HG03159 (cell line): ENCODE data around the gene AMIGO3.
"Not testable (repeated sequence)": the region's sequence is repeated elsewhere in the genome, so short reads cannot be mapped to it uniquely, and the experiment has no call there.

Experiments used
- ATAC-seq: cut with Tn5 transposase; IDR thresholded peaks from one replicate; pipeline ENCODE4 v1.9.1; 2021; ENCODE audit warnings: mild to moderate bottlenecking, moderate library complexity; ENCODE audit not compliant: unreplicated experiment

Gene AMIGO3

DNA sequence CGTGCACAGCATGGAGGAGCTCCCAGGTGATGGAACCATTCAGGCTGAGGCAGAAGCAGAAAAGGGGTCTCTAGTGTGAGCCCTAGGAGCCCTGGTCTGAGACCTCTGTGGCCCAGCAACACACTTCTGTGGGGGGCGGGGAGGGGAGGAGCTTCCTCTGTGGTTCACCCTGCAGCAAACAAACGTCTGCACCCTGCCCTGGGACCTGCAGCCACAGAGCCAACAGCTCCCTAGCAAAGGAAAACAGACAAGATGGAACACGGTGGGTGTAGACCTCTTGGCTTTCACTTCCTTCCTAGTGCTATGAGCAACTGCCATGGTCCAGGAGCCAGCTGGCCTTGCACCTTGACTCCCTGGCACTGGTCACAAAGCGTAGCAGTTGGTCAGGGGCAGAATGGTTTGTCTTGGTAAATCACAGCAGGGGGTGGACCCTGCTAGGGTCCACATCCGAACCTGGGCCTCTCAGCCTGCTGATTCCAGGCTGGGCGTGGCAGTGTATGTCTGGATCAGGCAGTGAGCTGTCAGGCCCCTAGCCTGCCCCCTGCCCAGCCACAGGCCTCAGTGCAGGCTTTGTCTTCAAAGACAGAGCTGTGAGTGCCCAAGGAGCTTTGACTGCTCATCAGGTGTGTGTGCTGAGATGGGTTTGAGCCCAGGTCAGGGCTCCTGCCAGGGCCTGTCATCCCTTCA is 6.7 kb downstream of the AMIGO3 start:
- no peak for ATAC-seq

DNA sequence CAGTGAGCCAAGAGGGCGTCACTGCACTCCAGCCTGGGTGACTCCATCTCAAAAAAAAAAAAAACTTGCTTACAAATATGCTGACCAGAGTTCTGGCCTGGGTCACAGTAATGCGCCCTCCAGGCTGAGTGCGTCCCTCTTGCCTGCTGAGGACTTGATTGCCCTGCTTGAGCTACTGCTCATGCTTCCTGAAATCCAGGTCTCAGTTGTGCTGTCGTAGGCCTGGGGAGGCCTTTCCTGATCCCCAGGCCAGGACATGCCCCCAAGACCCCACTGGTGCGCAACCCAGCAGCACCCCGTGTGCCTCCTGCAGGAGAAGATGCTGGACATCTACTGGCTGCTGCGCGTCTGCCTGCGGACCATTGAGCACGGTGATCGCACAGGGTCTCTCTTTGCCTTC is 7.3 kb downstream of the AMIGO3 start:
- ATAC-seq, result no peak

DNA sequence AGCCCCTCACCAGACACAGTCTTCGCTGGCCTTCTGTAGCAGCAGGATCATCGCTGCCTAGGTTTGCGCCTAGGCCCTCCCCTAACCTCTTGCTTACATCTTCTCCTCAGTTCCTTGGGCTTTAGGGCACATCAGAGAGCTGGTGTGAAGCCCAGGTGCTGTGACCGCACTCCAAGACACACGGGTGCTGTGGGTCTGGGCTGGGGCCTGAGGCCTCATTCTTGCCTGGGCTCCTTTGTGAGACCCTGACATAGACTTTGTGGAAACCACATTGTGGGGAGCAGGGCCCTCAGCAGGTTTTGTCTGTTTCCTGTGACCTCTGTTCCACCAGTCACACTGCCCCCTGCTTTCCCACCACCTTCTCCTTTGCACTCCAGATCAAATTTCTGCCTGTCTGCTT is 8.0 kb downstream of the AMIGO3 start:
- ATAC-seq, result no peak

DNA sequence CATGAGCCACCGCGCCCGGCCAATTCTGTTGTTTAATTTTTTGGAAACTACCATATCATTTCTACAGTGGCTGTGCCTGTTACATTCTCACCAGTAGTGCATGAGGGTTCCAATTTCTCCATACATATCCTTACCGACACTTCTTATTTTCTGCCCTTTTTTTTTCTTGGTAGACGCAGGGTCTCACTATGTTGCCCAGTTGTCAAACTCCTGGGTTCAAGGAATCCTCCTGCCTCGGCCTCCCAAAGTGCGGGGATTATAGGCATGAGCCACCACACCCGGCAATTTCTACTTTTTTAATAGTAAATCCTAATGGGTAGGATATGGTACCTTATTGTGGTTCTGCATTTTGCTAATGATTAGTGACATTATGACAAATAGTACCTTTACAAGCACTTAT is 9.6 kb downstream of the AMIGO3 start:
- no peak for ATAC-seq

DNA sequence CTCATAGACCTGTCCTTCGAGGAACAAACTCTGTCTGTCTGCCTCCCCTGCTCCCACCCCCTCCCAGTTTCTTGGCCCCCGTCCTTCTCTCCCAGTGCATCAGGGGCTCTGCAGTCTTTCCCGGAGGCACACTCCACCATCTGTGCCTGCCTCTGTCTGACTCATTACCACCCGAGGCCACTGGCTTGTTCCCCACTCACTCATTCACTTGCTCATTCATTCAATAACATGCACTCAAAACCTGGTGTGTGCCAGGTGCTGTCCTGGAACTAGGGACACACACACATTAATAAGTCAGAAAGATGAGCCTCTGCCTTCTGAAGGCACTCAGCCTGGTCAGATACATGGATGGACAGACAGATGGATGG is 12.4 kb downstream of the AMIGO3 start:
- ATAC-seq, result no peak

DNA sequence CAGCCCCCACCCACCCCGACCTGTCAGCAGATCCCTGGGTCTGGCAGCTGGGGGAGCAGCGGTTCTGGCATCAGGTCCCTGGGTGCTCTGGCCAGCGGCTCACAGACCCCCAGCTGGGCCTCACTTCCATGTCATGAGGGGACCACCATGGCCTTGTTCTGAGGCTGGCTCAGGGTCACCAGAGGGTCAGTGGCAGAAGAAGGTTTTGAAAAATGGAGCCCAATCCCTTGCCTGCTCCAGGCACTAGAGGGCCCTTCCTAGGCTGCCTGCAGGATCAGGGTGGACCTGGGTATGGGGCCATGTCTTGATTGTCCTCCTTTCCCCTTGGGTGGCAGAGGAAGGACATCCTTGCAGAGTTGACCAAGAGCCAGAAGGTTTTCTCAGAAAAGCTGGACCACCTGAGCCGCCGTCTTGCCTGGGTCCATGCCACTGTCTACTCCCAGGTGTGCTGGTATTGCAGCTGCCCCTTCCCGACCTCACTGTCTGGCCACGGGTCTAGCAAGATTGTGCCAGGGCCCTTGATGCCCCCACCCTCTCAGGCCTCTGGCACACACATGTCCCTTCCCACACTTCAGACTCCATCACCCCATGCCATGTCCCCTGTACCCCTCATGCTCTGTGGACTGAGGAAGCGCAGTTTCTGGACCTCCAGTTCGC is 12.9 kb downstream of the AMIGO3 start:
- no peak for ATAC-seq

DNA sequence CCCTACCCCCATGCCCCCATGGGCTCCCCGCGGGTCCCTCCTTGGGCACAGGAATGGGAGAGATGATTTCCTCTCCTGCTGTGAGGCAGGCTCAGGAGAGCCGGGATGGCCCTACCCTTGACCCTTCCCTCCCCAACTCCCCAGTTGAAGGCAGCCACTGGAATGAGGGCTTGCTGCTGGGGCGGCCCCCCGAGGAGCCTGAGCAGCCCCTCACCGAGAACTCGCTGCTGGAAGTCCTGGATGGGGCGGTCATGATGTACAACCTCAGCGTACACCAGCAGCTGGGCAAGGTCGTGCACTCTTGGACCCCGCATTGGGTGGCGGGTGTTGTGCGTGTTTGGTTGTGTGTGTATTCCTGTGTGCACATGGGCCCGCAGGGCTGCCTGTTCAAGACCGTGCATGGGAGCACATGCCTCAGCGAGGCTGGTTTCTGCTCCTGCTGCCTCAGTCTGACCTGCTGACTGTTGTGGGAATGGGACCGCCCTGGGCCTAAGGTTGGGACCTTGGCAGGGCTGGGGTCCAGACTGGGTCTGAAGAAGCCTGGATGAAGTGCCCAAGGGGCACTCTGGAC is 14.0 kb downstream of the AMIGO3 start:
- no peak for ATAC-seq

DNA sequence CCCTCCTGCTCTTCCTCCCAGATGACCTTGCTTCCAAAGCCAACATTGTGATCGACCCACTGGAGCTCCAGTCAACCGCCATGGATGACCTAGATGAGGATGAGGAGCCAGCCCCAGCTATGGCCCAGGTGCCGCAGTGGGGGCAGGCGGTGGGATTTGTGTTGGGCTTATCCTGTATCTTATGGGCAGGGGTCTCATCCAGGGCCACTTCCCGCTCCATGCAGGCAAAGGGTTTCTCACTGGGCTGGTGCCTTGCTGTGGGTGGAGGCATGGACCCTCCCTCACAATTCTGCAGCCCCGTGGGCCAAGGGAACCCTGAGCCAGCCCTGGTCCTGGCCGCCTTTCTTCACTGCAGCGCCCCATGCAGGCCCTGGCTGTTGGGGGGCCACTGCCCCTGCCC is 14.9 kb downstream of the AMIGO3 start:
- no peak for ATAC-seq

DNA sequence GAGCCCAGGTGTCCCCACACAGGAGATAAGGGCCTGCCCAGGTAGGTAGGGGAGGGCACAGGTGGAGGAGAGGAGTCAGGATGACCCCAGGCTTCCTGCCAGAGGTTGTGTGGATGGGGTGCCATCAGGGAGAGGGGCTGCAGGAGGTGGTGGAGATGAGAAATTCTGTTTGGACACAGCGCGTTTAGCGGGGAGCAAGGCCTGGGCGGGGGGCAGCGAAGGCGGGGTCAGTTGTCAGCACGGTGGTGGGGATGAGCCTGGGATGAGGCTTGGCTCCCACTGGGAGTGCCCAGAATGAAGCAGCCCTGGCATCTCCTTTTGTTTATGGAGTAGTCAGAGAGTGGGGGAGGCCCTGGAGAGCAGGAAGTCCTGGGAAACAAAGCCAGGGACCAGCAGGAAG is 15.5 kb downstream of the AMIGO3 start:
- ATAC-seq, result no peak

DNA sequence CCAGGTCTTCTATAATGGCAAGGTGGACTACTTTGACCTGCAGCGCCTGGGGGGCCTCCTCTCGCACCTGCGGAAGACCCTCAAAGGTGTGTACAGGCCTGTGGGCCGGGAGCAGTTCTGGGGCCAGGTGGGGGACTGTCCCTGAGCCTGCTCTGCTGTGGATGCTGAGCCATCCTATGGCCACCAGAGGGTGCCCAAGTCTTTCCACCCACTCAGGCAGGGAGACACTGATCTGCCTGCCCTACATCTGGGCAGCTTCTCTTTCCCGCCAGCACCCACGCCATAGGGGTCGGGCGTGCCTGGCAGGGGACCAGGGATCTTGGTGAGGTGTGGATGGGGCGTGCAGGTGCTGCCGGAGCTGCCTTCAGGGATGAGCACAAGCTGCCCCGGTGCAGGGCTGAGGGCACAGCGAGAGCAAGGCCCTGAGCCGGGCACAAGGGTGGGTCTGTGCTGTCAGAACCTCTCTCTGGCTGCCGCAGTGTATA is 16.0 kb downstream of the AMIGO3 start:
- ATAC-seq, result peak; percentile 64

DNA sequence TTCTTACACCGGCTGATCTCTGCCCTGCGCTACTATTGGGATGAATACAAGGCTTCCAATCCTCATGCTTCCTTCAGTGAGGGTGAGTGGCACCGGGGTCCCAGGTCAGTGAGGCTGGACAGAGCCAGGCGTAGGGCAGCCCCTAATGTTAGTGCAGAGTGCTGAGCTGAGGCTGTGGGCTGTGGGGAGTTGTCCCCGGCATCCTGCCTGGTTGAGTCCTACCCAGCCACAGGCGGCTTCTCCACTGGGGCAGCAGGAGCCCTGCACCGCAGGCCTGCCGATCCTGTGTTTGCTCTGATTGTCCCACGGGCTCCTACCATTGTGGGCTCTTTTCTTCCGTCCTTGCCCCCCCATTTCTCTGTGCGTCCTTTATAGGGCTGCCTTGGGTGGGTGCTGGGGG is 16.8 kb downstream of the AMIGO3 start:
- no peak for ATAC-seq

DNA sequence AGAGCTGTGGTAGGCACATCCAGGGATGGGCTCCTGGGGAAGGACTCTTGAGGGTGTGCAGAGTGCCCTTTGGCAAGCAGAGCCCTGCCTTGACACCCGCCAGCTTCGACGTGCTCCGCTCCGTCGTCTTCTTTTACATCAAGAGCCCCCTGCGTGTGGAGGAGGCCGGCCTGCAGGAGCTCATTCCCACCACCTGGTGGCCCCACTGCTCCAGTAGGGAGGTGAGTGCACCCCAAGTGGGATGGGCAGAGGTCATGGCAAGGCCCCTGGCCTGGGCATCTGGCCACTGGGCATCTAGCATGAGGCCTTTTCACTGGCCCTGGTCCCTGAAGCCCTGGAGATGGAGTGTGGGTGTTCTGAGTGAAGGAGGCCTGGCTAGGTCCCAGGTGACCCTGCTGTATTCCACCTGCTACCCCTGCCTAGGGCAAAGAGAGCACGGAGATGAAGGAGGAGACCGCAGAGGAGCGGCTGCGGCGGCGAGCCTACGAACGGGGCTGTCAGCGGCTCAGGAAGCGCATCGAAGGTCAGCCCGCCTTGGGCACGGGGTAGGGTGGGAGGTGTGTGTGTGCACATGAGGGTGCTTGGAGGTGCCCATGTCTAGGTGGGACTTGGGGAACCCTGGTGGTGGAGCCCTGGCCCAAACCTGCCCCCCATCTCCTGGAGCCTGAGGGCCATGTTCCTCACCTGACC is 18.0 kb downstream of the AMIGO3 start:
- no peak for ATAC-seq

DNA sequence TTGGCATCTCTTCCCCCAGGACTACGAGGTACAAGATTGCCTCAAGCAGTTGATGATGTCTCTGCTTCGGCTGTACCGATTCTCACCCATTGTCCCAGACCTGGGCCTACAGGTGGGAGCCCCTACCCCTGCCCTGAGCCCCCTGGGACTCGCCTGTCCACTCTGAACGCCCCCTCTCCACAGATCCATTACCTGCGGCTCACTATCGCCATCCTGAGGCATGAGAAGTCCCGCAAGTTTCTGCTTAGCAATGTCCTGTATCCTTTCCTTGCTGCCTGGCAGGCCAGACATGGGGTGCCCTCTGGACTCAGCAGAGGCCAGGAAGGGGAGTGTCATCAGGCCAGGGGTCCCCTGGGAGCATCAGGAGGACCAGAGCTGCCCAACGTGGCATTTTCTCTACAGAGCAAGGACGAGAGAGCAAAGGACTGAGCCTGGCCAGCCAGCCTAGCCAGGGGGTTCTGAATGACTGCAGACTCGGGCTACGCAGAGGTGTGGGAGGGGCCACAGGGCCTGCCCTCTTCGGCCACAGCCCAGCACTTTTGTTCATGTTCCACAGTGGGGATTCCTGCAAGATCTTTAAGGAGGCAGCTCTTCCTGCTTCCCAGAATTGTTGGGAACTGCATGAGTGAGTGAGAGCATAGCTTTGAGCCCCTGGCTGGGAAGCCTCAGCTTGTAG is 18.9 kb downstream of the AMIGO3 start:
- ATAC-seq, result no peak

DNA sequence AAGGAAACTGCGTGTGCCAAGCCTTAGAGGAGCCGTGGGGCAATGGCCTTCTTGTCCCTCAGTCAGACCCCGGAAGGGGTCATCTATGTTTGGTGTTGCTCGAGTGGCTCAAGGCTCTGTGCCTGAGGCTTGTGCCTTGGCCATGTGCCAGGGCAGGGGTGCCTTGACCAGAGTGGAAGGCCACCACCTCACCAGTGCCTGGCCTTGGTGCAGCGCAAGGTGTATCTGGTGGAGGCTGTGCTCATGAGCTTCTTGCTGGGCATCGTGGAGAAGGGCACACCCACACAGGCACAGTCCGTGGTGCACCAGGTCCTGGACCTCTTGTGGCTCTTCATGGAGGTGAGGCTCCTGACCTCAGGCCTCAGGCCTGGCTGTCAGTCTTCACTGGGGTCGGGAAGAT is 19.5 kb downstream of the AMIGO3 start:
- ATAC-seq, result no peak

DNA sequence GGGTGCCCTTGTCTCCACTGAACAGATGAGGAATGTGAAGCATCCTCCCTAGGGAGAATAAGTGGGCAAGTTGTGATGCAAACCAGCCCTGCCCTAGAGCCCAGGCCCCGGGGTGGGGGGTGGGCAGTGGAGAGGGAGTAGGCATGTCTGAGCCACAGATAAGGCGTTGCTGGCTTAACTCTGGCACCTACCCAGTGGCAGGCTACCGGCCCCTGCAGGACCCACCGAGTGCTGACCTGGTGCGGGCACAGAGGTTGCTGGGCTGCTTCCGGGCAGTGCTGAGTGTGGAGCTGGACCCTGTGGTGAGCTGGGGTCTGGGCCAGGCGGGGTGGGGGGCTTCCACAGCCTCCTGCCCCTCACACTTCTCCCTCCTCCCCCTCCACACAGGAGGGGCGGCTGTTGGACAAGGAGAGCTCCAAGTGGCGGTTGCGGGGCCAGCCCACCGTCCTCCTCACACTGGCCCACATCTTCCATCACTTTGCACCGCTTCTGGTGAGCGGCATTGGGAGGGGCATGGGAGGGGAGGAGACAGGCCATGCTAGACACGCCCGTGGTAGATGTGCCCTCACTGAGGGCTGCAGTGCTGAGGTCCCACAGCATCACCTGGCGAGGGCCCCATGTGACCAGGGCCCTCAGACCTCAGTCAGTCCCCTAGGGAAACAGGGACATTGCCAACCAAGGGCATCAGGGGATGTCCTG is 20.1 kb downstream of the AMIGO3 start:
- ATAC-seq, result no peak

DNA sequence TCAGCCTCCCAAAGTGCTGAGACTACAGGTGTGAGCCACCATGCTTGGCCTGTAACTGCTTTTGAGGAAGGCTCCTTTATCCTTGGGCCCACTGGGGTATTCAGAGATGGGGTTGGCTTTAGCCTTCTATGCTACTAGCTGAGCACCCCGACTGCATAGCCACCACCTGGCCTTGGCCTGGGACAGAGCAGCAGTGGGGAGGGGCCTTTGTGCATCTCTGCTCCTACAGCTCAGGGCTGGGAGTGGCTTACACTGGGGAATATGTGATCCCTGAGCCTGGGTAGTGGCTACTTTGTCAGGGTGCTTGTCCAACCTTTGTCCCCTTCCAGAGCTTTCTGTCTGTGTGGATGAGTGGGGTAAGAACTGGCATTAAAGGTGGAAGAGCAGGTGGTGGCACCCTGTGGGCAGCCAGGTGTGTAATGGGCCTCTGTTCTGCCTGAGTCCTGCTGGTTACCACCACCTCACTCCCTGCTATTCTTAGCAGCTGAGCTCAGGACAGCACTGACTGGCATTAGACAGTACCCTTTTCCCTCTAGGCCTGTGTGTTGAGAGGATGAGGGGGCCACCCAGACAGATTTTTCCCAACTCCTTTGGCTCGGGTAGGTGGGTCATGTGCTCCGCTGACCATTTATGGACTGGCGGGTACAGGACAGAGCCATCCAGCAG is 24.0 kb downstream of the AMIGO3 start:
- not testable (repeated sequence) for ATAC-seq

DNA sequence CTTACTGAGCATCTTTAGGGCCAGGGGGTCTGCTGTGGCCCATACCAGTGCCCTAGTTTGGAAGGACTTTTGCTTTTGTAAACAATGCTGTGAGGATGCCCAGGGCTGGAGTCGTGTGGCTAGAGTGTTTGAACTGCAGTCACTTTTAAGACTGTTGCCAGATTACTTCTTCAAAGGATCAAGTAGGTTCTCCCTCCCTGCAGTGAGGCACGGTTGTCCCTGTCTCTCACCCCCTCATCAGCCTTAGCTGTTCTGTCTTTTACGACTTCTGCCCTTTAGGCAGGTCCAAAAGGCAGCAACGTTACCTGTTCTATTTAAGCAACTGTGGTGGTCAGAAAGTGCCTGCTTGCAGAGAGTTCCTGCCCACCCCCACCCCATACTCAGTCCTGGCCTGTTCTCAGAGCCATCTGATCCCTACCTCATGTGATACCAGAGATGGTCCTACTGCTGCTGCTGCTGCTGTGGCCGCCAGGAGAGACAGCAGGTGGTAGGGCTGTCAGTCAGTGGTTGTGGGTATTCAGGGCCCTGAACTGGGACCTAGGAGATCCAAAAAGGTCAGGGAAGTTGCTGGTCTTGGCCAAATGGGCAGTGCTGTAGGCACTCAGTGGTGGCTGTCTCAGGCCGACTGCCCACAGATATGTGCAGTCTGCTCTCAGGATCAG is 24.9 kb downstream of the AMIGO3 start:
- ATAC-seq, result not testable (repeated sequence)

DNA sequence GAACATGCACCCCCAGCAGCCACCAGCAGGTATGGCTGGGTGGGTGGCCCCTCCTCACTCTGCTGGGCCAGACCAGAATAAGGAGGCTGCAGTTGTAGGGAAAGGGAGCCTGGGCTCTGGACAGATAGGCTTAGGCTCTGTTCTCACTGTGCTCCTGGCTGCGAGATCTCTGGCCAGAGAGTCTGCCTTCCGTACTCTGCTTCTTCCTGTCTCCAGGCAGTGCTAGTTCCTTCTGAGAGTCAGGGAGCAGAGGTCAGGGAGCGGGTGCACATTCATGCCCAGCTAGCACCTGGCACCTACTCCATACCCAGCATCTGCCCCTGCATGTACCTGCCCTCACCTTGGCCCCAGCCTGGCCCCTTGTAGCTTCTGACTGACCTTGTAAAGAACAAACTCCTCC is 28.0 kb downstream of the AMIGO3 start:
- ATAC-seq, result not testable (repeated sequence)

DNA sequence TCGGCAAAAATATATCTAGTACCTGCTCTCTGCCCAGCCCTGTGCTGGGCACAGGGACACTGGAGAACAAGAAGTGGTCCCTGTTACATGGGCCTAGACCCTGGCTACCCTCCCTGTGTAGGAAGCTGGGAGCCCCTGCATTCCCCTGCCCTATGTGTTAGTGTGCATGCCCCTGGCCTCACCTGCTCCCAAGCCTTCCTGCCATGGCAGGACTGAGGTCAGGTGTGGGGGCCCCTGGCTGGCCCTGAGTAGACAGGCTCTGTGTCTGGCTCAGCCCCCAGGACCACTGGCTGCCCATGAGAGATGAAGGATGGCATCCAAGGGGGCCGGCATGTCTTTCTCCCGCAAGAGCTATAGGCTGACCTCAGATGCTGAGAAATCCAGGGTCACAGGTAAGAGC is 28.6 kb downstream of the AMIGO3 start:
- not testable (repeated sequence) for ATAC-seq
